Measurements from ENCODE around the gene UNC5A. TPM values are rescaled to one million over a fixed set of nuclear protein-coding genes. Genes with fewer than 3 reads are reported as not detected.

The UNC5A gene
- total RNA-seq, 3 donors from 2014 or later (not counting 1 experiment from before 2014, with no cell fraction given), result not detected

DNA sequence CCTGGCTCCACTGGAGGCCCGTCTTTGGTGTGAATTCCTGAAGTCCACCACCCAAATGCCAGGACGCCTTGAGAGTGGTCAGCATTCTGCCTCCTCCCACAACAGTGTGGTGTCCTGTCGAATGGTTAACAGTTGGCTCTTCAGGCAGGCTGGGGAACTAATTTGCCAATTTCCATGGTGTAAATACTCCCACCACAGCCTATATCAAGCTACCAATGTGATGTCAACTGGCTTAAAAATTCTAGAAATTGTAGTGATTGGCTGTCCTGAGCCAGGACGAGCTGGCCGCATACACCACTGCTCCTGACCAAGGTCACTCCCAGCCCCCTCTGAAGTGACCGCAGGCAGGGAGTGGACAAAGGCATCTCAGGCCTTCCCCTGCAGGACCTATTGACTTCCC is 11.1 kb downstream of the UNC5A start:
- peaks cover 37 to 49% of the 10 kb centered on the region in 2 donors for H3K27me3 Mint-ChIP-seq (ENCODE audit: low read depth in 2 of 2)
- 81% methylated on average over 6 of the region's 6 CpGs for WGBS (ENCODE audit: insufficient coverage)
- no peak overlapping the region for H3K4me3 ChIP-seq (ENCODE audit: low read length)
- no peak for ATAC-seq
- peaks cover 19% of the 10 kb centered on the region for H3K4me1 ChIP-seq (ENCODE audit: control insufficient read depth, insufficient read depth, low read length)
- intact Hi-C loops (cut with micrococcal nuclease), result no loop called here
- no peak overlapping the region for H3K4me3 Mint-ChIP-seq
- H3K36me3 Mint-ChIP-seq, result no peaks in the 10 kb centered on the region
- TF ChIP-seq, protein P1, sequence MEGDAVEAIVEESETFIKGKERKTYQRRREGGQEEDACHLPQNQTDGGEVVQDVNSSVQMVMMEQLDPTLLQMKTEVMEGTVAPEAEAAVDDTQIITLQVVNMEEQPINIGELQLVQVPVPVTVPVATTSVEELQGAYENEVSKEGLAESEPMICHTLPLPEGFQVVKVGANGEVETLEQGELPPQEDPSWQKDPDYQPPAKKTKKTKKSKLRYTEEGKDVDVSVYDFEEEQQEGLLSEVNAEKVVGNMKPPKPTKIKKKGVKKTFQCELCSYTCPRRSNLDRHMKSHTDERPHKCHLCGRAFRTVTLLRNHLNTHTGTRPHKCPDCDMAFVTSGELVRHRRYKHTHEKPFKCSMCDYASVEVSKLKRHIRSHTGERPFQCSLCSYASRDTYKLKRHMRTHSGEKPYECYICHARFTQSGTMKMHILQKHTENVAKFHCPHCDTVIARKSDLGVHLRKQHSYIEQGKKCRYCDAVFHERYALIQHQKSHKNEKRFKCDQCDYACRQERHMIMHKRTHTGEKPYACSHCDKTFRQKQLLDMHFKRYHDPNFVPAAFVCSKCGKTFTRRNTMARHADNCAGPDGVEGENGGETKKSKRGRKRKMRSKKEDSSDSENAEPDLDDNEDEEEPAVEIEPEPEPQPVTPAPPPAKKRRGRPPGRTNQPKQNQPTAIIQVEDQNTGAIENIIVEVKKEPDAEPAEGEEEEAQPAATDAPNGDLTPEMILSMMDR (IDR thresholded peaks at IDR 0.05), result no peak
- H3K27me3 ChIP-seq (ENCODE audit: control insufficient read depth, insufficient read depth, low read length), result peaks cover 22% of the 10 kb centered on the region
- H3K27ac ChIP-seq (ENCODE audit: low read length), result no peak overlapping the region
- H3K9me3 Mint-ChIP-seq, result no peaks in the 10 kb centered on the region
- H3K36me3 ChIP-seq (ENCODE audit: control insufficient read depth, insufficient read depth, low read length), result no peaks in the 10 kb centered on the region
- no peaks in the 10 kb centered on the region for H3K9me3 ChIP-seq (ENCODE audit: control insufficient read depth, insufficient read depth, low read length)
- no peak for DNase-seq
- H3K4me1 Mint-ChIP-seq, result peaks cover 10 to 20% of the 10 kb centered on the region in 2 donors
- no peak overlapping the region for H3K27ac Mint-ChIP-seq

DNA sequence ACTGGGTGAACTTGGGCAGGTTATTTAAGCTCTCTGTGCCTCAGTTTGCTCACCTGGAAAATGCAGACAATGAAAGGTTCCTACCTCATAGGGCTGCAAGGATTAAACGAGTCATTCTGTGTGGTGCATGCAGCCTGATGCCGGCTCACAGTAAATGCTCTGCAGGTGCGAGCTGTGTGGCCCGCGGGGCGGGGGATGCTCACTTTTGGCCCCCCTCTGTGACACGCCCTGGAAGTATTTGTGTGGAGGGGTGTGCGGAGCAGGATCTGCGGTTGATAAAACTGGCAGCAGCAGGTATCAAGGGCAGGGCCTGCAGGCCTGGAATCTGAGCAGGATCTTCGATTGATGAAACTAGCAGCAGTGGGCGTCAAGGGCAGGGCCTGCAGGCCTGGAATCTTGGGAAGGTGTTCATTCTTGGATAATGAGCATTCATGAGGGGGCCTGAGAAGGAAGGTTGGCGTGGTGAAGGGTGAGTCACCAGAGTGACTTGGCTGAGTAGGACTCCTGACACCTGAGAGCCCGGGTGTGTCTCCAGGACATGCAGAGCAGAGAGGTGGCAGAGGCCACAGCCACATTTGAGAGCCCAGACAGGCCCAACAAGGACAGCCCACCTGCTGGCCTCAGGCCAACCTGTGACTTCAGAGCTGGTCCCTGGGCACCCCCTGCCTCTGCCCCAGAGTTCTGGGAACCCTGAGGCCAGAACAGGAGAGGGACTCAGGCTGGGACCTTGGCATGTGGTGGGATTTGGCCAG is 11.9 kb downstream of the UNC5A start:
- TF ChIP-seq, protein P1 (IDR thresholded peaks at IDR 0.05), result no peak
- no peak for ATAC-seq
- DNase-seq, result no peak
- peaks cover 31 to 44% of the 10 kb centered on the region in 2 donors for H3K27me3 Mint-ChIP-seq (ENCODE audit: low read depth in 2 of 2)
- Histone ChIP-seq H3K4me1 (ENCODE audit: control insufficient read depth, insufficient read depth, low read length) (peaks cover 15% of the 10 kb centered on the region), H3K36me3 (ENCODE audit: control insufficient read depth, insufficient read depth, low read length) (no peaks in the 10 kb centered on the region), H3K27ac (ENCODE audit: low read length) (no peak overlapping the region), H3K9me3 (ENCODE audit: control insufficient read depth, insufficient read depth, low read length) (no peaks in the 10 kb centered on the region), H3K4me3 (ENCODE audit: low read length) (no peak overlapping the region), H3K27me3 (ENCODE audit: control insufficient read depth, insufficient read depth, low read length) (peaks cover 14% of the 10 kb centered on the region)
- WGBS (ENCODE audit: insufficient coverage), result 82% methylated on average over 13 of the region's 13 CpGs
- no peaks in the 10 kb centered on the region for H3K36me3 Mint-ChIP-seq
- H3K27ac Mint-ChIP-seq, result no peak overlapping the region
- intact Hi-C loops (cut with micrococcal nuclease), result no loop called here
- no peak overlapping the region for H3K4me3 Mint-ChIP-seq
- peaks cover 10 to 15% of the 10 kb centered on the region in 2 donors for H3K4me1 Mint-ChIP-seq
- H3K9me3 Mint-ChIP-seq, result no peaks in the 10 kb centered on the region

DNA sequence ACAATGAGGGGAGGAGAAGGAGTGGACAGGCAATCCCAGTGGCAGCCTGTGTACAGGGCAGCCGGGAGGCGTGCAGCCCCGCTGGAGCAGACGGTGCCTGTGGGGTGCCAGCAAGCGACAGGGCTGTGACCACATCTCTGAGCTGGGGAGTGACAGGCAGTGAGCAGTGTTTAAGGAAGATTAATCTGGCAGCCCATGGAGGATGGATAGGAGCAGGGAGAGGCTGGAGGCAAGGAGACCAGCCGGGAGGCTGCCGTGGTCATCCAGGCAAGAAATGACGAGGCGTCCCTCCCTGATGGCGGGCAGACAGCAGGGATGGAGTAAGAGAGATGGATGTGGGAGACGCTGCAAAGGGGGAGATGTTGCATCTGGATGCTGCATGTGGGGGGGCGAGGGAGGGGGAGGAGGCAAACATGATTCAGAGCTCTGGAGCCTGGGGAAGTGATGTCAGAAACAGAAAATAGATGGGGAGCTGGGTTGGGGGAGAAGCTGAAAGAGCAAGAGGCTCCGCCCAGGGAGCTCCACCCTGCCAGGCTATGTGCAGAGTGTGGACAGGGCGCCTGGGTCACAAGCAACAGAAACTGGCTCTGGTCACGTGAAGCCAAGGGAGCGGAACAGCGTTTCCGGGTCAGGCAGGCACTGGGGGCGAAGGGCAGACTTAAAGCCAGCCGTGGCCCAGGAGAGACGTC is 12.6 kb downstream of the UNC5A start:
- no peaks in the 10 kb centered on the region for H3K9me3 ChIP-seq (ENCODE audit: control insufficient read depth, insufficient read depth, low read length)
- H3K4me1 Mint-ChIP-seq, result peaks cover 10 to 15% of the 10 kb centered on the region in 2 donors
- H3K27ac Mint-ChIP-seq, result no peak overlapping the region
- DNase-seq, result no peak
- H3K4me3 ChIP-seq (ENCODE audit: low read length), result no peak overlapping the region
- no peaks in the 10 kb centered on the region for H3K36me3 Mint-ChIP-seq
- no peak overlapping the region for H3K4me3 Mint-ChIP-seq
- H3K9me3 Mint-ChIP-seq, result no peaks in the 10 kb centered on the region
- H3K27me3 ChIP-seq (ENCODE audit: control insufficient read depth, insufficient read depth, low read length), result peaks cover 12% of the 10 kb centered on the region
- intact Hi-C loops (cut with micrococcal nuclease), result no loop called here
- 84% methylated on average over 21 of the region's 21 CpGs for WGBS (ENCODE audit: insufficient coverage)
- TF ChIP-seq, protein P1 (IDR thresholded peaks at IDR 0.05), result no peak
- peaks cover 31 to 44% of the 10 kb centered on the region in 2 donors for H3K27me3 Mint-ChIP-seq (ENCODE audit: low read depth in 2 of 2)
- no peak overlapping the region for H3K27ac ChIP-seq (ENCODE audit: low read length)
- no peaks in the 10 kb centered on the region for H3K36me3 ChIP-seq (ENCODE audit: control insufficient read depth, insufficient read depth, low read length)
- no peak for ATAC-seq
- H3K4me1 ChIP-seq (ENCODE audit: control insufficient read depth, insufficient read depth, low read length), result peaks cover 11% of the 10 kb centered on the region

All from natural killer cell (primary cell).